Endothelial cell of umbilical vein (primary cell): Measurements from ENCODE around the gene USP17L18. TPM values are rescaled to one million over a fixed set of nuclear protein-coding genes. Genes with fewer than 3 reads are reported as not detected.
"Not testable (repeated sequence)": the region's sequence is repeated elsewhere in the genome, so short reads cannot be mapped to it uniquely, and the experiment has no call there.

Experiments used
- BruUV-seq: library from RNA; stranded (reverse); fragments of 400-500 nt; replicated peaks from 2 replicates; lab custom pipeline; 2021; lab: Mats Ljungman, UMichigan
- CTCF ChIA-PET: fragments of 300-600, 350-600 bp; sonication (Branson Sonifier 250); formaldehyde crosslinking; loops from one replicate; lab custom pipeline; 2021; ENCODE audit warnings: antibody characterized with exemption, inconsistent platforms; lab: Charles Lee
- POLR2A ChIA-PET: fragments of 300-600, 350-600 bp; sonication (Branson Sonifier 250); formaldehyde crosslinking; loops from one replicate; lab custom pipeline; 2021; ENCODE audit warnings: antibody characterized with exemption, inconsistent platforms; lab: Charles Lee
- DNase-seq: peaks from one replicate; pipeline ENCODE4 v3.0.0-alpha.2; 2011; ENCODE audit warnings: low read depth, low spot score
- FAIRE-seq: peaks from 2 replicates; lab custom pipeline; 2011; peaks lifted over from hg19 to GRCh38; lab: Jason Lieb, UNC
- H2AFZ ChIP-seq: 2 replicates; pipeline ENCODE4 v1.6.0; 2012; ENCODE audit warnings: low read depth, low read length, control low read depth, inconsistent platforms
- H3K27ac ChIP-seq: 2 replicates; pipeline ENCODE4 v1.5.1; 2011; ENCODE audit warnings: low read depth, mild to moderate bottlenecking, control low read depth, low read length, moderate library complexity; ENCODE audit not compliant: insufficient read depth
- H3K27me3 ChIP-seq, 2 experiments: 2 replicates each; pipeline versions ENCODE4 v1.6.0 to v1.6.1; 2011; ENCODE audit warnings: low read length in 2 of 2, mixed read lengths in 1 of 2; ENCODE audit not compliant: control insufficient read depth in 2 of 2, insufficient read depth in 2 of 2
- H3K36me3 ChIP-seq, 2 experiments: 2 replicates in 1 of 2; 3 replicates in 1 of 2; pipeline ENCODE4 v1.5.1; 2011; ENCODE audit warnings: low read length in 2 of 2, mild to moderate bottlenecking in 1 of 2, moderate library complexity in 1 of 2; ENCODE audit not compliant: control insufficient read depth in 2 of 2, insufficient read depth in 2 of 2; ENCODE audit errors: extremely low read depth in 1 of 2
- H3K4me1 ChIP-seq: 3 replicates; pipeline ENCODE4 v1.5.1; 2011; ENCODE audit warnings: mild to moderate bottlenecking, low read length; ENCODE audit not compliant: control insufficient read depth, insufficient read depth; ENCODE audit errors: extremely low read depth
- H3K4me2 ChIP-seq: 2 replicates; pipeline ENCODE4 v1.6.1; 2011; ENCODE audit warnings: low read length, control low read depth, mixed read lengths; ENCODE audit not compliant: insufficient read depth
- H3K4me3 ChIP-seq, 3 experiments: fragments of 200-600 bp in 1 of 3; sonication (generic), shearing (Covaris generic) in 1 of 3; replicated peaks in 1 of 3; 2 replicates each; pipeline ENCODE4 v1.5.1; 2011 to 2016; ENCODE audit warnings: control low read depth in 3 of 3, low read length in 3 of 3, mild to moderate bottlenecking in 2 of 3, inconsistent platforms in 1 of 3, low read depth in 1 of 3, moderate library complexity in 1 of 3; ENCODE audit not compliant: insufficient read depth in 1 of 3
- H3K79me2 ChIP-seq: 2 replicates; pipeline ENCODE4 v1.6.0; 2012; ENCODE audit warnings: low read length, inconsistent platforms; ENCODE audit not compliant: control insufficient read depth, insufficient read depth
- H3K9ac ChIP-seq: replicated peaks from 2 replicates; pipeline ENCODE3; 2011; ENCODE audit warnings: low read length, control low read depth; ENCODE audit not compliant: insufficient read depth; ENCODE audit errors: extremely low read depth
- H3K9me1 ChIP-seq: replicated peaks from 3 replicates; pipeline ENCODE4 v1.6.0; 2011; ENCODE audit warnings: mild to moderate bottlenecking, low read length; ENCODE audit not compliant: control insufficient read depth, insufficient read depth; ENCODE audit errors: extremely low read depth
- H3K9me3 ChIP-seq: replicated peaks from 2 replicates; pipeline ENCODE4 v1.5.1; 2012; ENCODE audit warnings: low read length, inconsistent platforms; ENCODE audit not compliant: control insufficient read depth, insufficient read depth
- H4K20me1 ChIP-seq: replicated peaks from 2 replicates; pipeline ENCODE3; 2011; ENCODE audit warnings: mild to moderate bottlenecking, low read length; ENCODE audit not compliant: control insufficient read depth, insufficient read depth; ENCODE audit errors: extremely low read depth
- dilution Hi-C: fragments of 300-500 bp; cut with MboI; formaldehyde crosslinking; loops from one replicate; pipeline ENCODE4 v1.15.0; 2019; ENCODE audit warnings: low sequenced_read_pairs; ENCODE audit not compliant: extremely low pct_ligation_motif_present
- intact Hi-C: fragments of 100-400 bp; cut with micrococcal nuclease; formaldehyde crosslinking; loops from one replicate; pipeline ENCODE4 v1.10.0; 2022
- polyA plus RNA-seq, 4 experiments: library from polyadenylated mRNA; depleted of rRNA in 3 of 4; stranded (reverse) in 3 of 4; unstranded in 1 of 4; fragments of >200 nt; gene quantifications; 2 replicates each; pipeline versions ENCODE4 v1.2.1 to v1.2.3, GENCODE V29; 2011 to 2012; ENCODE audit warnings: missing spikeins in 1 of 4
- total RNA-seq: library from RNA; stranded (reverse); gene quantifications from 2 replicates; pipeline ENCODE4 v1.2.3, GENCODE V29; 2021

The USP17L18 gene
- total and polyA plus RNA-seq, 2 donors (not counting 3 experiments of a cell fraction or from before 2014, with no cell fraction given), result not detected

DNA sequence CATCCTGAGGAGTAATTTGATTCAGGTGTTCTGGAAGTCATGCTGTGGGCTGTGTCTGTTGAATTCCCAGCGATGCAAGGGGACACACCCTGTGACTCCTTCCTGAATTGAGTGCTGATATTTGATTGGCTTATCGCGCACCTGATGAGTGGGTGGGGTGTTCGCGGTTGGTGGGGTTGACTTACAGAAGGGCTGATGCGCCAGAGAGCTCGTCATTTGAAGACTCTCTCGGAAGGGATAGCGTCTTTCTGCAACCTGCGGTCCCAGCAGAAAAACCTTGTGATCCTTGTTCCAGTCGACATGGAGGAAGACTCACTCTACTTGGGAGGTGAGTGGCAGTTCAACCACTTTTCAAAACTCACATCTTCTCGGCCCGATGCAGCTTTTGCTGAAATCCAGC lies 14.1 kb downstream of the USP17L18 start, which contains the start of gene USP17L21:
TSS of gene USP17L21 (plus strand) at position 301 of the 400 bp plus-strand sequence. CDS start at position 301, 0 bp downstream.
- BruUV-seq, H2AFZ ChIP-seq, CTCF ChIA-PET, POLR2A ChIA-PET, H3K4me3 ChIP-seq, FAIRE-seq, intact Hi-C loops, H3K4me2 ChIP-seq, H3K27ac ChIP-seq, H3K36me3 ChIP-seq, H3K9me1 ChIP-seq, DNase-seq, H3K9ac ChIP-seq, H4K20me1 ChIP-seq, H3K4me1 ChIP-seq, H3K27me3 ChIP-seq, H3K9me3 ChIP-seq, dilution Hi-C loops, H3K79me2 ChIP-seq: not testable (repeated sequence)

DNA sequence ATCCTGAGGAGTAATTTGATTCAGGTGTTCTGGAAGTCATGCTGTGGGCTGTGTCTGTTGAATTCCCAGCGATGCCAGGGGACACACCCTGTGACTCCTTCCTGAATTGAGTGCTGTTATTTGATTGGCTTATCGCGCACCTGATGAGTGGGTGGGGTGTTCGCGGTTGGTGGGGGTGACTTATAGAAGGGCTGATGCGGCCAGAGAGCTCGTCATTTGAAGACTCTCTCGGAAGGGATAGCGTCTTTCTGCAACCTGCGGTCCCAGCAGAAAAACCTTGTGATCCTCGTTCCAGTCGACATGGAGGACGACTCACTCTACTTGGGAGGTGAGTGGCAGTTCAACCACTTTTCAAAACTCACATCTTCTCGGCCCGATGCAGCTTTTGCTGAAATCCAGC lies 18.9 kb downstream of the USP17L18 start, which contains the start of gene USP17L22:
TSS of gene USP17L22 (plus strand) at position 301 of the 400 bp plus-strand sequence. CDS start at position 301, 0 bp downstream.
- H3K4me3 ChIP-seq, FAIRE-seq: not testable (repeated sequence)

DNA sequence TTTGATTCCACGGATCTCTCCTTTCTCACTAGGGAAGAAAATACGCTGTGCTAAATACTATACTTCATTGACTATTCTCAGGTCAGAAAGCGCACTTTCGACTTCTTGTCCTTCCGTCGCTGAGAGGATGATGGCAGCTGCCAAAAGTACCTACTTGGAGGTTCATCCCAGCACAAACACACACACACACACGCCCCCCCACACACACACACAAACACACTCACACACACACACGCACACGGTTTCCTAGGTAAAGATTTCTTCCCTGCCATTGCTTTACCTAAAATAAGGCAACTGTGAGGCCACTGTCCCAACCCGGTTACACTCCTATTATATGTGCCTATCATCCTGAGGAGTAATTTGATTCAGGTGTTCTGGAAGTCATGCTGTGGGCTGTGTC lies 23.3 kb downstream of the USP17L18 start:
- H3K27ac ChIP-seq, H3K9me3 ChIP-seq, H3K4me3 ChIP-seq, DNase-seq, dilution Hi-C loops, H3K9me1 ChIP-seq, H3K9ac ChIP-seq, H3K4me2 ChIP-seq, H2AFZ ChIP-seq, H3K79me2 ChIP-seq, H4K20me1 ChIP-seq, POLR2A ChIA-PET, BruUV-seq, H3K4me1 ChIP-seq, H3K27me3 ChIP-seq, H3K36me3 ChIP-seq, intact Hi-C loops, CTCF ChIA-PET: not testable (repeated sequence)
- peak; percentile 24 for FAIRE-seq

More for the DNA sequence above, 18.9 kb downstream of the USP17L18 start, which contains the start of gene USP17L22:
- H3K27me3 ChIP-seq, H2AFZ ChIP-seq, H3K36me3 ChIP-seq, H3K9ac ChIP-seq, CTCF ChIA-PET, dilution Hi-C loops, BruUV-seq, H3K9me1 ChIP-seq, H3K4me1 ChIP-seq, DNase-seq, H3K79me2 ChIP-seq, intact Hi-C loops, H3K4me2 ChIP-seq, POLR2A ChIA-PET, H4K20me1 ChIP-seq, H3K27ac ChIP-seq, H3K9me3 ChIP-seq: not testable (repeated sequence)

Other genes starting within 250 kb of the USP17L18 start
- gene FAM90A26, start 78.2 kb upstream of the USP17L18 start, total RNA-seq, result not detected in 2 replicates
- gene FAM90A26, start 78.2 kb upstream of the USP17L18 start, polyA plus RNA-seq, result not detected in 2 replicates
- not detected in 2 replicates for gene USP17L10, start 38.0 kb upstream of the USP17L18 start, total RNA-seq
- gene USP17L10, start 38.0 kb upstream of the USP17L18 start, polyA plus RNA-seq, result not detected in 2 replicates
- not detected in 2 replicates for gene USP17L11, start 33.2 kb upstream of the USP17L18 start, total RNA-seq
- gene USP17L11, start 33.2 kb upstream of the USP17L18 start, polyA plus RNA-seq, result not detected in 2 replicates
- not detected in 2 replicates for gene USP17L12, start 28.5 kb upstream of the USP17L18 start, total RNA-seq
- gene USP17L12, start 28.5 kb upstream of the USP17L18 start, polyA plus RNA-seq, result not detected in 2 replicates
- gene USP17L13, start 23.7 kb upstream of the USP17L18 start, total RNA-seq, result not detected in 2 replicates
- not detected in 2 replicates for gene USP17L13, start 23.7 kb upstream of the USP17L18 start, polyA plus RNA-seq
- gene USP17L15, start 14.2 kb upstream of the USP17L18 start, total RNA-seq, result not detected in 2 replicates
- not detected in 2 replicates for gene USP17L15, start 14.2 kb upstream of the USP17L18 start, polyA plus RNA-seq
- gene USP17L17, start 4.8 kb upstream of the USP17L18 start, total RNA-seq, result not detected in 2 replicates
- gene USP17L17, start 4.8 kb upstream of the USP17L18 start, polyA plus RNA-seq, result not detected in 2 replicates
- gene USP17L19, start 4.7 kb downstream of the USP17L18 start, total RNA-seq, result not detected in 2 replicates
- gene USP17L19, start 4.7 kb downstream of the USP17L18 start, polyA plus RNA-seq, result not detected in 2 replicates
- gene USP17L20, start 9.5 kb downstream of the USP17L18 start, total RNA-seq, result not detected in 2 replicates
- not detected in 2 replicates for gene USP17L20, start 9.5 kb downstream of the USP17L18 start, polyA plus RNA-seq
- not detected in 2 replicates for gene USP17L21, start 14.2 kb downstream of the USP17L18 start, total RNA-seq
- not detected in 2 replicates for gene USP17L21, start 14.2 kb downstream of the USP17L18 start, polyA plus RNA-seq
- not detected in 2 replicates for gene USP17L22, start 19.0 kb downstream of the USP17L18 start, total RNA-seq
- gene USP17L22, start 19.0 kb downstream of the USP17L18 start, polyA plus RNA-seq, result not detected in 2 replicates
- not detected in 2 replicates for gene USP17L24, start 76.5 kb downstream of the USP17L18 start, total RNA-seq
- not detected in 2 replicates for gene USP17L24, start 76.5 kb downstream of the USP17L18 start, polyA plus RNA-seq
- not detected in 2 replicates for gene USP17L25, start 81.3 kb downstream of the USP17L18 start, total RNA-seq
- gene USP17L25, start 81.3 kb downstream of the USP17L18 start, polyA plus RNA-seq, result not detected in 2 replicates
- not detected in 2 replicates for gene USP17L26, start 86.0 kb downstream of the USP17L18 start, total RNA-seq
- gene USP17L26, start 86.0 kb downstream of the USP17L18 start, polyA plus RNA-seq, result not detected in 2 replicates
- not detected in 2 replicates for gene USP17L5, start 90.8 kb downstream of the USP17L18 start, total RNA-seq
- gene USP17L5, start 90.8 kb downstream of the USP17L18 start, polyA plus RNA-seq, result not detected in 2 replicates
- gene USP17L27, start 95.5 kb downstream of the USP17L18 start, total RNA-seq, result not detected in 2 replicates
- not detected in 2 replicates for gene USP17L27, start 95.5 kb downstream of the USP17L18 start, polyA plus RNA-seq
- not detected in 2 replicates for gene USP17L28, start 100.3 kb downstream of the USP17L18 start, total RNA-seq
- not detected in 2 replicates for gene USP17L28, start 100.3 kb downstream of the USP17L18 start, polyA plus RNA-seq
- not detected in 2 replicates for gene USP17L29, start 105.0 kb downstream of the USP17L18 start, total RNA-seq
- not detected in 2 replicates for gene USP17L29, start 105.0 kb downstream of the USP17L18 start, polyA plus RNA-seq
- gene USP17L30, start 114.5 kb downstream of the USP17L18 start, total RNA-seq, result not detected in 2 replicates
- not detected in 2 replicates for gene USP17L30, start 114.5 kb downstream of the USP17L18 start, polyA plus RNA-seq
- not detected in 2 replicates for gene DEFB131A, start 195.8 kb downstream of the USP17L18 start, total RNA-seq
- gene DEFB131A, start 195.8 kb downstream of the USP17L18 start, polyA plus RNA-seq, result not detected in 2 replicates